Lower leg skin (tissue), 4 donors: ENCODE measurements around the gene AMMECR1L. TPM values are rescaled to one million over a fixed set of nuclear protein-coding genes. Genes with fewer than 3 reads are reported as not detected.
"Not testable (repeated sequence)": the region's sequence is repeated elsewhere in the genome, so short reads cannot be mapped to it uniquely, and the experiment has no call there.

Experiments used
- DNase-seq, 2 donors: peaks; one replicate each; pipeline ENCODE4 v3.0.0-alpha.2; 2019; ENCODE audit warnings: low spot score in 2 of 2
- H3K4me3 ChIP-seq: fragments of 200-600 bp; sonication (generic); 2 replicates; pipeline ENCODE4 v1.5.1; 2017; ENCODE audit warnings: mild to moderate bottlenecking, low read depth; ENCODE audit not compliant: poor library complexity, severe bottlenecking
- CTCF ChIP-seq, 3 donors: fragments of 450-650 bp; IDR thresholded peaks; one replicate each; pipeline ENCODE4 v1.5.1; 2016; ENCODE audit warnings: antibody characterized with exemption in 3 of 3, mild to moderate bottlenecking in 3 of 3, moderate library complexity in 2 of 3
- POLR2A ChIP-seq, 2 donors: fragments of 450-650 bp; IDR thresholded peaks; one replicate each; pipeline ENCODE4 v1.6.1; 2016 to 2017; ENCODE audit warnings: antibody characterized with exemption in 2 of 2, mild to moderate bottlenecking in 1 of 2, moderate library complexity in 1 of 2
- WGBS, 2 donors: methylation state at CpG; one replicate each; pipeline ENCODE4 v1.1.5; 2018; 5-methylcytosine and 5-hydroxymethylcytosine counted together
- intact Hi-C: fragments of 100-400 bp; cut with DNase I; formaldehyde crosslinking; loops from one replicate; pipeline ENCODE4 v1.15.0; 2023; ENCODE audit warnings: low total_unique reads
- total RNA-seq, 4 donors: library from RNA; depleted of rRNA; stranded (reverse); fragments of >200 nt; gene quantifications; one replicate each; pipeline ENCODE4 v1.1.0, GENCODE V29; 2016

The AMMECR1L gene
- total RNA-seq, result 10 to 100 TPM; 12.9 to 16.2 (median 13.6) TPM

GRCh38 chr2:127885780-127886592 is at the start of gene AMMECR1L:
Gene AMMECR1L, minus strand, starts transcription at chr2:127885956. Its CDS starts 11,722 bp downstream, at chr2:127874234.
- H3K4me3 ChIP-seq, result peak within 1 kb of the TSS; percentile 52
- WGBS, 2 donors, result 0 to 2% methylated on average over 2 to 18 of the region's 85 CpGs
- DNase-seq, result peak; percentile 71 to 94
- intact Hi-C loops, result not testable (repeated sequence)

GRCh38 chr2:127935337-127935736 is 49.6 kb upstream of the AMMECR1L start:
- H3K4me3 ChIP-seq, result no peak overlapping the region
- WGBS, 2 donors, result 92 to 93% methylated on average over 6 of the region's 6 CpGs
- intact Hi-C loops, result no loop called here
- no peak for DNase-seq
- no peak for TF ChIP-seq CTCF (IDR thresholded peaks at IDR 0.05)
- TF ChIP-seq POLR2A (IDR thresholded peaks at IDR 0.05), result no peak

GRCh38 chr2:127932199-127932876 is 46.6 kb upstream of the AMMECR1L start:
- WGBS, 2 donors, result 60 to 70% methylated on average over 7 of the region's 7 CpGs
- intact Hi-C loops, result no loop called here
- no peak overlapping the region for H3K4me3 ChIP-seq
- DNase-seq, result no peak
- TF ChIP-seq CTCF (IDR thresholded peaks at IDR 0.05) (no peak), POLR2A (IDR thresholded peaks at IDR 0.05) (no peak)

GRCh38 chr2:127929449-127929848 is 43.7 kb upstream of the AMMECR1L start:
- no peak for TF ChIP-seq POLR2A (IDR thresholded peaks at IDR 0.05)
- TF ChIP-seq CTCF (IDR thresholded peaks at IDR 0.05), result no peak
- no peak overlapping the region for H3K4me3 ChIP-seq
- no peak for DNase-seq
- intact Hi-C loops, result no loop called here
- 68 to 88% methylated on average over 1 of the region's 1 CpG for WGBS, 2 donors

GRCh38 chr2:127927384-127927783 is 41.6 kb upstream of the AMMECR1L start:
- DNase-seq, result no peak
- 91 to 96% methylated on average over 3 of the region's 3 CpGs for WGBS, 2 donors
- H3K4me3 ChIP-seq, result no peak overlapping the region
- intact Hi-C loops, result no loop called here
- TF ChIP-seq CTCF (IDR thresholded peaks at IDR 0.05) (no peak), POLR2A (IDR thresholded peaks at IDR 0.05) (no peak)

GRCh38 chr2:127917916-127918315 is 32.2 kb upstream of the AMMECR1L start:
- no peak for TF ChIP-seq CTCF (IDR thresholded peaks at IDR 0.05)
- TF ChIP-seq POLR2A (IDR thresholded peaks at IDR 0.05), result no peak
- WGBS, 2 donors, result 90 to 100% methylated on average over 4 of the region's 4 CpGs
- H3K4me3 ChIP-seq, result no peak overlapping the region
- DNase-seq, result no peak
- intact Hi-C loops, result no loop called here
